Effector memory CD8-positive, alpha-beta T cell (primary cell): ENCODE measurements around the gene PCSK6.

ENCODE experiments used
- ATAC-seq: fragments of 150-1000 bp; cut with Tn5 transposase; replicated peaks from 2 replicates; pipeline ENCODE4 v1.10.0; 2021; ENCODE audit warnings: mild to moderate bottlenecking, moderate library complexity
- DNase-seq, 3 experiments: peaks; one replicate each; pipeline ENCODE4 v3.0.0; 2021
- H3K27ac Mint-ChIP-seq, 2 donors: one replicate each; pipeline ENCODE4 v1.8.0; 2022; ENCODE audit warnings: mild to moderate bottlenecking in 2 of 2, mixed read lengths in 2 of 2, moderate library complexity in 2 of 2
- H3K27me3 Mint-ChIP-seq, 2 donors: one replicate each; pipeline ENCODE4 v1.8.0; 2022; ENCODE audit warnings: mixed read lengths in 2 of 2
- H3K36me3 Mint-ChIP-seq: one replicate; pipeline ENCODE4 v1.8.0; 2022; ENCODE audit warnings: mild to moderate bottlenecking, moderate library complexity, mixed read lengths; ENCODE audit not compliant: insufficient read depth
- H3K4me1 Mint-ChIP-seq, 2 donors: one replicate each; pipeline ENCODE4 v1.8.0; 2022; ENCODE audit warnings: low read depth in 2 of 2, mixed read lengths in 2 of 2
- H3K4me3 Mint-ChIP-seq, 2 donors: one replicate each; pipeline ENCODE4 v1.8.0; 2022; ENCODE audit warnings: mild to moderate bottlenecking in 2 of 2, mixed read lengths in 2 of 2, moderate library complexity in 2 of 2
- H3K9me3 Mint-ChIP-seq, 2 donors: one replicate each; pipeline ENCODE4 v1.8.0; 2022; ENCODE audit warnings: mixed read lengths in 2 of 2

The PCSK6 gene

GRCh38 chr15:101501703-101502373 is 12.3 kb upstream of the PCSK6 start:
- DNase-seq (peak in 2 of 3 experiments; percentile 23 to 25), ATAC-seq (peak; percentile 71)
- H3K36me3 Mint-ChIP-seq: peaks cover 3% of the 10 kb centered on the region
- no peak overlapping the region for H3K27ac Mint-ChIP-seq
- H3K4me3 Mint-ChIP-seq: peak overlapping the region; percentile 58
- H3K9me3 Mint-ChIP-seq: no peaks in the 10 kb centered on the region
- H3K27me3 Mint-ChIP-seq: peaks cover 38 to 77% of the 10 kb centered on the region in 2 donors
- peaks cover 2 to 4% of the 10 kb centered on the region in 2 donors for H3K4me1 Mint-ChIP-seq

- H3K4me1 Mint-ChIP-seq: peaks cover 2 to 8% of the 10 kb centered on the region in 2 donors
- no peak for DNase-seq
- no peak for ATAC-seq
These were observed 11.5 kb upstream of the PCSK6 start for GRCh38 chr15:101500865-101501551.

DNA sequence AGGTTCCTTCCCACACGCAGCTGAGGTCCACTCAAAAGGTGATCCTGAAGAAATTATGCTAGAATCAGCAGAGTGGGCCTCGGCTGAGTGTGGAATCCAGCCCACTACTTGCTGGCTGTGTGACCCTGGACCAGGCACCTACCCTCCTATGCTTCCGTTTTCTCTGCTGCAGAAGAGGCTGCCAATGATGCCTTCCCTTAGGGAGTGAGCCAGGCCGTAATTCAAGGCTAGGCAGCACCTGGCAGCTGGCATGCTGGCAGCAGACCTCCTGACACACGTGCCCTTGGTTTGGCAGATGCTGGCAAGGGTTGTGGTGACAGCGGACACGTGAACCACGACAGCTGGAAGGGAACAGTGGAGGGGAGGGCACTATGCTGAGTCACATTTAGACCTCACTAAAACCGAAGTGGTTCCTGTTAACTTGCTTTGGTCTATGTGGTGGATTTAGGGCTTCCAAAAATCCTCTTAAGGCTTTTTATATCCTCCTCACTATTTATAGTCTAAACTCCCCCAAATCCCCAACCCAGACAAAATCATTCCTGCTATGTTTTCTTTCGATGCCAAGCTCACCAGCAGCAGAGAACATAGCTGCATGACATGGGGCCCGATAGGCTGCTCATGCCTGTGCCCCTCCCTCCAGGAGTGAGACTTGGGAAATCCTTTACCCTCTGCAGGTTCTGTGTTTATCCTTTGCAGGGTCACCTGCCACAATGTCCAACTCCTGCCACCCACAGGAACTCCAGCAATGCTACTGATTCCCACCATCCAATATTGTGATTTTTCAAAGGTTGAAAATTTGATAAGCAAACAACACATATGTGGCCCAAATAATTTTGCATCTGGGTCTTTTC is 10.6 kb upstream of the PCSK6 start:
- no peaks in the 10 kb centered on the region for H3K9me3 Mint-ChIP-seq
- ATAC-seq: no peak
- H3K27ac Mint-ChIP-seq: peak overlapping the region in 1 of 2 donors; percentile 21
- DNase-seq: no peak
- H3K4me1 Mint-ChIP-seq: peaks cover 2 to 8% of the 10 kb centered on the region in 2 donors
- H3K27me3 Mint-ChIP-seq: peaks cover 45 to 82% of the 10 kb centered on the region in 2 donors
- peaks cover 3% of the 10 kb centered on the region for H3K36me3 Mint-ChIP-seq
- no peak overlapping the region for H3K4me3 Mint-ChIP-seq

More at GRCh38 chr15:101500865-101501551, 11.5 kb upstream of the PCSK6 start:
- Mint-ChIP-seq H3K27me3 (peaks cover 41 to 79% of the 10 kb centered on the region in 2 donors), H3K9me3 (no peaks in the 10 kb centered on the region), H3K4me3 (peak overlapping the region; percentile 58), H3K27ac (peak overlapping the region in 1 of 2 donors; percentile 21), H3K36me3 (peaks cover 3% of the 10 kb centered on the region)

DNA sequence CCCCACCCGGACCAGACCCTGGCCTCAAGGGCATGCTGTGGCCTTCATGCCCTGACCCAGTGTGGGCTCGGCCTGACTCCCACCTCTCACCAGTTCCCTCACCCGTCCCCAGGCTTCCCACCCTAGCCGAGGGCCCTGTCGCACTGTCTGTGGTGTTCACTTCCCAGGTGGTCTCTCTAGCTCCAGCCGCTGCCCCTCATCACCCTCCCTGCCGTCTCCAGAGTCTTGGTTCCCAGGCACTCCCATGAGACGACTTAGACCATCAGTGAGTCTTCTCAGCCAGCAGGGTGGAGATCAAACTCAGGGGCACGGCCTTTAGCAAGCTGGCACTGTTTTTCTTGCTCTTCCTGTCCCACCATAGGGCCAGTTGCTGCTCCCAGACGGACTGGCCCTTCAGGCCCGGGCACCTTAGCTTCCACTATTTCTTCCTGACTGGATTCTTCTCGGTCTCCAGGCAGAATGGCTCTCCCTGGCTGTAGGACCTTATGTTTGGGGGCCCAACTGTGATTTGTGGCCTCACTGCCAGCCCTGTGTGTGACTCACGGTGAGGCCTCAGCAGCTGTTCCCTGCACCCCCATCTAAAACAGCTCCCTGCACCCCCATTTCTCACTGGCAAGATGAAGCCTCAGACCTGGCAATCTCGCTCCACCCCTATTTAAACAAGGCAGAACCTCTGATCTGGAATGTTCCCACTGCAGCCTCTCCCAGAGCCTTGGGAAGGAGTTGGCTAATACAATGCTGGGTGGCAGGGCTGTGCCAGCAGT is 9.4 kb upstream of the PCSK6 start:
- peaks cover 55 to 82% of the 10 kb centered on the region in 2 donors for H3K27me3 Mint-ChIP-seq
- peaks cover 2 to 8% of the 10 kb centered on the region in 2 donors for H3K4me1 Mint-ChIP-seq
- no peaks in the 10 kb centered on the region for H3K9me3 Mint-ChIP-seq
- H3K36me3 Mint-ChIP-seq: peaks cover 3% of the 10 kb centered on the region
- no peak overlapping the region for H3K27ac Mint-ChIP-seq
- no peak overlapping the region for H3K4me3 Mint-ChIP-seq
- ATAC-seq: no peak
- DNase-seq: no peak

- no peak for ATAC-seq
- Mint-ChIP-seq H3K27ac (no peak overlapping the region), H3K4me3 (no peak overlapping the region), H3K9me3 (no peaks in the 10 kb centered on the region), H3K4me1 (peaks cover 2 to 8% of the 10 kb centered on the region in 2 donors), H3K27me3 (peaks cover 55 to 80% of the 10 kb centered on the region in 2 donors), H3K36me3 (peaks cover 6% of the 10 kb centered on the region)
- no peak for DNase-seq
These were observed 8.7 kb upstream of the PCSK6 start for GRCh38 chr15:101498076-101498716.

DNA sequence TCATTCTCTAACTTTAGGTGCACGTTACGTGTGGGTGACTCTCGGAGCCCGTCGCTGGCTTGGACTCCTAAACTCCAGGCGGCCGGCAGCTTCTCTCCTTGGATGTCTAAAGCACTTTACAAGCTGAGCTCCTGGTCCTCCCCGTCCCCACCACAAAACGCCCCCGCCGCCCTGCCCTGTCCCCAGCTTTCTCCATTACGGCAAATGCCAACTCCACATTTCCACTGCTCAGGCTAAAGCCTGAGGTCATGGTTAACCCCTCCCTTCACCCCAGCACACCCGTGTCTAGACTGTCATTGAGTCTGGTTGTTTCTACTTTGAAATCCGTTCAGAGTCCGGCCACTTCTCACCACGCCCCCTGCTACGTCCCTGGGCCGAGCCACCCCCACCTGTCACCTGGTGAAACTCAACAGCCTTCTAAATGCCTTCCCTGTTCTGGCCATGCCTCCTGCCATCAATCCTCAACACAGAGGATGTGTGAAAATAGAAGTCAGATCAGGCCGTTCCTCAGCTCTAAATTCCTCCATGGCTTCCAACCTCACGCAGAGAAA is 8.1 kb upstream of the PCSK6 start:
- H3K4me3 Mint-ChIP-seq: no peak overlapping the region
- ATAC-seq (no peak), DNase-seq (no peak)
- peaks cover 2 to 8% of the 10 kb centered on the region in 2 donors for H3K4me1 Mint-ChIP-seq
- no peaks in the 10 kb centered on the region for H3K9me3 Mint-ChIP-seq
- no peak overlapping the region for H3K27ac Mint-ChIP-seq
- H3K36me3 Mint-ChIP-seq: peaks cover 6% of the 10 kb centered on the region
- H3K27me3 Mint-ChIP-seq: peaks cover 55 to 86% of the 10 kb centered on the region in 2 donors

DNA sequence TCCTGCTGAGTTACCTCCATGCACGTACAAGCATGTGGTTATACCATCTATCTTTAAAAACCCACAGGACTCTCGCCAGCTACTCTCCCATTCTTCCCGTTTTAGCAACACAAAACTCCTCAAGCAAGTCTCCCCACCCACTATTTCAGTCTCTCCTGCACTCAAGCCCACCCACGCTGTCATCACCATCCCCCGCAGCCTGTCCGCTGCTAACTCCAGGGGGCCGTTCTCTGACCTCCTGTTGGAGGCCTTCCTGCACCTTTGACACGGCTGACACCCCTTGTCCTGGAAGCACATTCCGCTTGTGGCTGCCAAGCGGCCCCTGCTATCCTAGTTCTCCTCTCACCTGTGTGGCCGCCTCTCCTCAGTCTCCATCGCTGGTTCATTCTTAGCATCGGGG is 7.5 kb upstream of the PCSK6 start:
- Mint-ChIP-seq H3K36me3 (peaks cover 6% of the 10 kb centered on the region), H3K27me3 (peaks cover 60 to 91% of the 10 kb centered on the region in 2 donors), H3K4me1 (peaks cover 2 to 8% of the 10 kb centered on the region in 2 donors), H3K9me3 (no peaks in the 10 kb centered on the region), H3K27ac (no peak overlapping the region), H3K4me3 (no peak overlapping the region)
- ATAC-seq (no peak), DNase-seq (no peak)

GRCh38 chr15:101496198-101496986 is 6.9 kb upstream of the PCSK6 start:
- H3K27me3 Mint-ChIP-seq: peaks cover 67 to 92% of the 10 kb centered on the region in 2 donors
- DNase-seq (no peak), ATAC-seq (no peak)
- peaks cover 0 to 4% of the 10 kb centered on the region in 2 donors for H3K4me1 Mint-ChIP-seq
- H3K27ac Mint-ChIP-seq: no peak overlapping the region
- peaks cover 6% of the 10 kb centered on the region for H3K36me3 Mint-ChIP-seq
- H3K4me3 Mint-ChIP-seq: no peak overlapping the region
- no peaks in the 10 kb centered on the region for H3K9me3 Mint-ChIP-seq

- H3K9me3 Mint-ChIP-seq: no peaks in the 10 kb centered on the region
- no peak overlapping the region for H3K27ac Mint-ChIP-seq
- no peak overlapping the region for H3K4me3 Mint-ChIP-seq
- peaks cover 6% of the 10 kb centered on the region for H3K36me3 Mint-ChIP-seq
- DNase-seq (no peak), ATAC-seq (no peak)
- peaks cover 0 to 4% of the 10 kb centered on the region in 2 donors for H3K4me1 Mint-ChIP-seq
- peaks cover 73 to 92% of the 10 kb centered on the region in 2 donors for H3K27me3 Mint-ChIP-seq
These were observed 6.1 kb upstream of the PCSK6 start for GRCh38 chr15:101495334-101496197.

- H3K27ac Mint-ChIP-seq: no peak overlapping the region
- no peak for DNase-seq
- peaks cover 6% of the 10 kb centered on the region for H3K36me3 Mint-ChIP-seq
- no peak for ATAC-seq
- H3K27me3 Mint-ChIP-seq: peaks cover 75 to 85% of the 10 kb centered on the region in 2 donors
- peaks cover 0 to 4% of the 10 kb centered on the region in 2 donors for H3K4me1 Mint-ChIP-seq
- no peak overlapping the region for H3K4me3 Mint-ChIP-seq
- no peaks in the 10 kb centered on the region for H3K9me3 Mint-ChIP-seq
These were observed 4.8 kb upstream of the PCSK6 start for GRCh38 chr15:101494251-101494796.
